HepG2 (cell line): Measurements from ENCODE around the gene LPCAT4. TPM values are rescaled to one million over a fixed set of nuclear protein-coding genes. Genes with fewer than 3 reads are reported as not detected.

Experiments
- BCL3 ChIP-seq: sonication (generic); formaldehyde crosslinking; IDR thresholded peaks from 2 replicates; pipeline ENCODE4 v1.5.1; 2020; ENCODE audit warnings: mild to moderate bottlenecking, missing genetic modification reagents, moderate library complexity
- CCDC6 ChIP-seq: sonication (generic); formaldehyde crosslinking; IDR thresholded peaks from 2 replicates; pipeline ENCODE4 v1.8.1; 2022; ENCODE audit warnings: mild to moderate bottlenecking, missing genetic modification reagents, moderate library complexity
- CREM ChIP-seq, 2 experiments: sonication (generic) in 1 of 2; formaldehyde crosslinking in 1 of 2; IDR thresholded peaks; 2 replicates each; pipeline versions ENCODE4 v1.4.0 to v1.6.1; 2016 to 2020; ENCODE audit warnings: antibody characterized with exemption in 1 of 2, mild to moderate bottlenecking in 1 of 2, missing genetic modification reagents in 1 of 2
- FOSL2 ChIP-seq: sonication (generic); formaldehyde crosslinking; IDR thresholded peaks from 2 replicates; pipeline ENCODE4 v1.4.0; 2020; ENCODE audit warnings: missing genetic modification reagents
- ISX ChIP-seq: sonication (generic); formaldehyde crosslinking; conservative IDR thresholded peaks from 2 replicates; pipeline ENCODE4 v1.5.0; 2020; ENCODE audit warnings: missing genetic modification reagents
- KLF9 ChIP-seq: IDR thresholded peaks from 2 replicates; pipeline ENCODE4 v1.6.1; 2016; ENCODE audit warnings: low read depth
- MLX ChIP-seq: IDR thresholded peaks from 2 replicates; pipeline ENCODE4 v1.6.1; 2016
- MXD3 ChIP-seq: IDR thresholded peaks from 2 replicates; pipeline ENCODE4 v1.6.1; 2016; ENCODE audit warnings: mild to moderate bottlenecking, missing biosample characterization, missing genetic modification reagents
- NFATC3 ChIP-seq: sonication (generic); formaldehyde crosslinking; IDR thresholded peaks from 2 replicates; pipeline ENCODE4 v1.5.1; 2020; ENCODE audit warnings: mild to moderate bottlenecking, missing genetic modification reagents
- NFYB ChIP-seq: sonication (generic); formaldehyde crosslinking; IDR thresholded peaks from 2 replicates; pipeline ENCODE4 v1.4.0; 2020; ENCODE audit warnings: missing genetic modification reagents
- PLSCR1 ChIP-seq: sonication (generic); formaldehyde crosslinking; IDR thresholded peaks from 2 replicates; pipeline ENCODE4 v1.5.0; 2020; ENCODE audit warnings: missing genetic modification reagents, mild to moderate bottlenecking, borderline replicate concordance
- RELA ChIP-seq: sonication (generic); formaldehyde crosslinking; IDR thresholded peaks from 2 replicates; pipeline ENCODE4 v1.4.0; 2020; ENCODE audit warnings: missing genetic modification reagents
- RXRA ChIP-seq: sonication (generic); formaldehyde crosslinking; IDR thresholded peaks from 2 replicates; pipeline ENCODE4 v1.5.1; 2020; ENCODE audit warnings: missing genetic modification reagents
- SAP130 ChIP-seq: IDR thresholded peaks from 2 replicates; pipeline ENCODE4 v1.6.1; 2016; ENCODE audit warnings: low read depth
- SIN3B ChIP-seq: fragments of 150-350 bp; IDR thresholded peaks from 2 replicates; pipeline ENCODE4 v1.6.1; 2014; ENCODE audit warnings: low read length
- THAP9 ChIP-seq: sonication (generic); formaldehyde crosslinking; IDR thresholded peaks from 2 replicates; pipeline ENCODE4; 2020; ENCODE audit warnings: missing genetic modification reagents, mild to moderate bottlenecking, borderline replicate concordance
- YEATS2 ChIP-seq: sonication (generic); formaldehyde crosslinking; IDR thresholded peaks from 2 replicates; pipeline ENCODE4 v1.4.0; 2020; ENCODE audit warnings: missing genetic modification reagents, borderline replicate concordance
- ZNF235 ChIP-seq: sonication (generic); formaldehyde crosslinking; IDR thresholded peaks from 2 replicates; pipeline ENCODE4 v1.8.1; 2023; ENCODE audit warnings: mild to moderate bottlenecking, missing genetic modification reagents, borderline replicate concordance
- ZNF441 ChIP-seq: sonication (generic); formaldehyde crosslinking; IDR thresholded peaks from 2 replicates; pipeline ENCODE4 v1.7.0; 2021; ENCODE audit warnings: missing genetic modification reagents, borderline replicate concordance
- ZNF616 ChIP-seq: sonication (generic); formaldehyde crosslinking; IDR thresholded peaks from 2 replicates; pipeline ENCODE4 v1.5.0; 2020; ENCODE audit warnings: low read depth, mild to moderate bottlenecking, missing genetic modification reagents
- ZNF75D ChIP-seq: sonication (generic); formaldehyde crosslinking; IDR thresholded peaks from 2 replicates; pipeline ENCODE4 v1.8.1; 2023; ENCODE audit warnings: missing genetic modification reagents, mild to moderate bottlenecking, borderline replicate concordance
- polyA plus RNA-seq, 8 experiments: library from polyadenylated mRNA; depleted of rRNA in 3 of 8; stranded (reverse) in 7 of 8; unstranded in 1 of 8; fragments of >200 nt; fragmentation: Illumina TruSeq in 4 of 8; extraction: Trizol in 4 of 8; gene quantifications; 2 replicates each; pipeline versions ENCODE4 v1.2.1 to v1.2.3, GENCODE V29; 2011 to 2016; ENCODE audit warnings: low read depth in 4 of 8, missing spikeins in 1 of 8, mixed read lengths in 1 of 8; ENCODE audit not compliant: insufficient read depth in 1 of 8
- total RNA-seq, 5 experiments: library from RNA; depleted of rRNA; stranded (reverse); fragments of >200 nt; fragmentation: Illumina TruSeq; extraction: Trizol; gene quantifications; 2 replicates each; pipeline ENCODE4 v1.2.3, GENCODE V29; 2016; ENCODE audit warnings: low read depth in 1 of 5

LPCAT4 gene
- total and polyA plus RNA-seq, 2 of the 13 experiments (the other 11 are each of a cell fraction or from before 2014, with no cell fraction given), result 8.1 to 57.1 TPM

- TF ChIP-seq BCL3 (CRISPR knock-in tag), result no peak
- 0 out of 2 replicates have a peak, but pooled peaks have one; percentile 16 for TF ChIP-seq NFYB
- TF ChIP-seq ZNF441 (CRISPR knock-in tag), result no peak
- TF ChIP-seq FOSL2 (CRISPR knock-in tag), result no peak
- TF ChIP-seq PLSCR1 (CRISPR knock-in tag), result no peak
- no peak for TF ChIP-seq RELA (CRISPR knock-in tag)
- TF ChIP-seq MLX (CRISPR knock-in tag), result peak; percentile 32; the same call in 1 of the 2 replicates
- TF ChIP-seq YEATS2 (CRISPR knock-in tag), result no peak
- TF ChIP-seq CCDC6 (CRISPR knock-in tag), result no peak
- no peak for TF ChIP-seq SIN3B
- TF ChIP-seq ZNF75D, result no peak
- TF ChIP-seq ZNF616, result no peak
- no peak for TF ChIP-seq THAP9 (CRISPR knock-in tag)
- no peak for TF ChIP-seq NFATC3
- no peak for TF ChIP-seq ZNF235 (CRISPR knock-in tag)
- TF ChIP-seq CREM (IDR thresholded peaks at IDR 0.05), result 0 out of 2 replicates have a peak, but pooled peaks have one; percentile 7
- no peak for TF ChIP-seq CREM (CRISPR knock-in tag; IDR thresholded peaks at IDR 0.05)
- TF ChIP-seq MXD3 (CRISPR knock-in tag), result no peak
- TF ChIP-seq KLF9, result no peak
- no peak for TF ChIP-seq ISX (CRISPR knock-in tag)
- TF ChIP-seq SAP130 (CRISPR knock-in tag), result peak; percentile 86
- no peak for TF ChIP-seq RXRA
Measured at GRCh38 chr15:34318277-34319079, 48.5 kb downstream of the LPCAT4 start (continued).
